ENCODE measurements around the gene APOLD1.
A peak's percentile ranks its signal among the peaks of the same experiment; 100 is the strongest.

The APOLD1 gene

DNA sequence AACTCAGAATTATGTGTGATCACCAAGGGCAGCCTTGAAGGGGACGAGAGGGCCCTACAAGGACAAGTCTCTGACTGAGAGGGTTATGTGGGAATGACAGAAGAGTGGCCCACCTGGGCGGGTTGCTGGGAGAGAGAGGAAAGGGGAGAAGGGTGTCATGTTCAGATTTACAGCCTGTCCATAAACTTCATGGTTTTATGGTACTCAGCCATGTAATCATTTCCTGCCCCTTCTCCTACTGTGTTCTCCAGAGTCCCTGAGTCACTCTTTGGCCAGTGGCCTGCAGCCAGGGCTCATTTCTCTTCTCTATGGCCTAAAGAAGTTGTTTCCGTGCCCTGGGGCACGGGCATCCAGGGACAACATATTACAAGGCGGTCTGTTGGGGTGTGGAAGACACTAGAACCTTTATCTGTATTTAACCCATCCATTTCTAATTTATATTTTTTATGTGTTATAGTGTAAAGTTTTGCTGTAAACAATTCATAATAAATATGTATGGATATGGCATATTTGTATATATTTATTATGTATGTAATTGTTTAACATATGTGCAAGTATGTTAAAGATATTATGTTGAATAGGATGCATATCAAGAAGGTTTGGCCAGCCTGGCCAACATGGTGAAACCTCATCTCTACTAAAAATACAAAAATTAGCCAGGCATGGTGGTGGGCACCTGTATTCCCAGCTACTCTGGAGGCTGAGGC, 54.6 kb downstream of the APOLD1 start:
- DNase-seq (ENCODE audit: low spot score), result peak; percentile 81

GRCh38 chr12:12840580-12840899, 55.1 kb downstream of the APOLD1 start:
- DNase-seq (ENCODE audit: low spot score), result no peak
